Inferior parietal cortex (tissue), 1 donor: ENCODE measurements around the gene SYNDIG1.

ENCODE experiments used
- DNase-seq: peaks from one replicate; pipeline ENCODE4 v3.0.0-alpha.2; 2016; ENCODE audit errors: extremely low spot score

Gene SYNDIG1

GRCh38 chr20:24472426-24472825, 3.0 kb downstream of the SYNDIG1 start:
- DNase-seq = no peak

DNA sequence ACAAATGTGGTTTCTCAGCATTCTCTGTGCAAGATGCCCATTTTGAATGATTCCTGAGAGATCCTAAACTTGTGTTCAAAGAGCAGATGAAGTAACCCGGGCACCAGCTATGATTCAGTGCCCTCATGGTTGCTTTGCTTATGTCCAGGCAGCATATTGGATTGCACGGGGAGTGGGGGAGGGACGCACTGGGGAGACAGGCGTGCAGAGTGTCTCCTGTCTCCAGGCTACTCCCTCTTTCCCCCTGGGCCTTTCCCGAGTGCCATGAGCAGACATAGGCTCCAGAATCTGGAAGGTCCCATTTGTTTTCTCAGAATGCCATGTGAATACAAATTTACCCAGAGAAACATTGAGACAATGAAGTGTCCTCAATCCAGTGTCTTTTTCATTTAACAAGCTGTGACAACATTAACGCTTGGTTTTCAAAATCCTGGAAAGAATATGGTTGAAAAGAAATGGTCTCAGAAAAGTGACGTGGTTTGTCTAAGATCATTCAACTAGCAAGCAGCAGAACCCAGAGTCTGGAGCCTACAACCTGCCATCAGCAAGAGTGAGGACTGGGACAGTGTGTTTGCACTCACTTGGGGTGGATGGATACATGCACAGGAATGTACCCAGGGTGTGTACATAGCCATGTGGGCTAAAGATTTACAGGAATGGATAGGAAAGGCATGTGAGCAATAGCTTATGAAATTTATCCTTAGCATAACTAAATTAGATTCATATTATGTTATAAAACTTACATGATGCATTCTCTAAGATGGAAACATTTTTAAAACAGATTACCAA, 4.2 kb downstream of the SYNDIG1 start:
- DNase-seq = no peak

- no peak for DNase-seq
These were observed 8.6 kb downstream of the SYNDIG1 start for GRCh38 chr20:24477831-24478547.

DNA sequence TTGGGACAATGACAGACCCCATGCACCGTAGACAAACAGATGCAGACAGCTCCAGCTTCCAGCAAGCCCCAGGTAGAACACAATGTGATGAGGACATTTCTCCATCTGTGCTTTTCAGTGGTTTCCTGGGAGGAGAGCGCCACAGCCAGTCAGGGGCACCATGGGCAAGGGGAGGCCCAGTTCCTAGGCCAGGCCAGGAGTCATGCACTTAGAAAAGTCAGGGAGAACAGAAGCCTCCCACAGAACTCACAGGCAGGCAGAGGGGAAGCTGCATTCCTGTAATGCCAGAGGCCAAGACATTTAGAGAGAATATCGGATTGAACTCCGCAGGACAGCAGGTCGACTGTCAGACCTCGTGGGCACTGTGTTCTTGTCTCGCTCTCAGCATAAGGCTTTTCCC, 9.2 kb downstream of the SYNDIG1 start:
- DNase-seq = no peak

DNA sequence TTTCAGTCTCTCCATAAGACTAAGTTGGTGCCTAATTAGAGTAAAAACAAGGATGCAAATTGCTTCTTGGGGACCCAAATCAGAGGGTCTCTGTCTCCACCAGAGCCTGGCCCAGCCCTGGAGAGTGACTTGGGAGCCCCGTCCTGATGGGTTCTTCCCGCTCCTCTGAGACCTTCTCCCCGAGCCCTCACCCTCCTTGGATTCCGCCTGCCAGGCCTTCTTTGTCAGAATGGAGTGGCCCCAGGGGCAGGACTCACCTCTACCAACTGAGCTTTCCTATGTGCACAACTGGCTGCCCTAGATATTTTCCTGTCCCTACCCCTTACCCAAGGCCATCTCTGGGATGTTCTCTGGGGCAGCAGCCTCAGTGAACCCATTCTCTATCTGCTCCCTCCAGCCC, 9.7 kb downstream of the SYNDIG1 start:
- DNase-seq = no peak

DNA sequence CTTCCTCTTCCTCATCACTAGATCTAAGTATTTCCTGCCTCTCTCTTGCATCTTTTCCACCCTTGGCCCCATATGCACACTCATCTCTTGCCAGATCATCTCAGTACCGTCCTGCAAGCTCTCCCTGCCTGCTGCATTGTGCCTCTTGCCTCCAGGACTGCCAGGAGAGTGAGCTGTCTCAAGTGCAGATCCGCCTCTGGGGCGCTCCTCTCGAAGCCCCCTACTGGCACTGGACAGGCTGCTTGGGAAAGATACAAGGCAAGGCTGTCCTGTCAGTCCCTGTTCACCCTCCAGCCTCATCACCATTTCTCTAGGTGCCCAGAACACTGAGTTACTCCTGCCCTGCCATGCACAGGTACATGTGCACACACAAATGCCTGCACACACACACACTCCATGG, 10.2 kb downstream of the SYNDIG1 start:
- DNase-seq = no peak

GRCh38 chr20:24480509-24480908, 11.1 kb downstream of the SYNDIG1 start:
- DNase-seq = no peak

GRCh38 chr20:24481173-24481572, 11.7 kb downstream of the SYNDIG1 start:
- DNase-seq = no peak

- no peak for DNase-seq
These were observed 14.1 kb downstream of the SYNDIG1 start for GRCh38 chr20:24483435-24484080.

DNA sequence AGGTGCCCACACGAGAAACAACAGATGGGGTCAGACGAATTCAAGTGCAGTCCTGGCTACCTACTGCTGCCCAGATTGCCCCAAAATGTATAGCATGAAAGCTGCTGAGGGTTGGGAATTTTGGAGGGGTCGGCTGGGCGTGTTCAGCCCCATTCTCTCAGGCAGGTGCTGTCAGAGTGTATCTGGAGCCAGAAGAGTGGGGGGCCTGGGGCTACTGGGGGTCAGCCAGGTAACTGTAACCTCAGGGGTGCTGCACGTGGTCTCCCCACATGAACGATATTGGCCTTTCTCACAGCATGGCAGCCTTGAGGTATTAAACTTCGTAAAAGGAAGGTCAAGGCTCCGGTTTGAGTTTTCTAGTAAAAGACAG, 14.6 kb downstream of the SYNDIG1 start:
- DNase-seq = no peak

- no peak for DNase-seq
These were observed 16.6 kb downstream of the SYNDIG1 start for GRCh38 chr20:24485981-24486380.

- no peak for DNase-seq
These were observed 17.8 kb downstream of the SYNDIG1 start for GRCh38 chr20:24487240-24487639.

DNA sequence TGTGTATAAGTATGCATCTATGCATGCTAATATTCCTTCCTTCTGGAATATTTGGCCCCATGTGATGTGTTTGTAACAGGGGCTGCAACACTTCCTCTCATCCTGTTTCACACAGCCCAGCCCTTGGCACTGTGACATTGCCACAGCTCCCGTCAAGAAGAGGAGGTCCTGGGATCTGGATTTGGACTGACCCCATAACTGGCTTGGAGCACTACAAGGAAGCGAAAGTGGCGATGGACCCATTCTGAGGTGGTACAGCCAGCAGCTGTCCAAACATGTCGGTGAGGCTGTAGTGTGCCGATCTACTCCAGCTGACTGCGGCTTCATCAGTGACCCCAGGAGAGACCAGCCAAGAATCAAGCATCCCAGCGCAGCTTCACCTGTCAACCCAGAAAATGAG, 18.2 kb downstream of the SYNDIG1 start:
- no peak for DNase-seq

DNA sequence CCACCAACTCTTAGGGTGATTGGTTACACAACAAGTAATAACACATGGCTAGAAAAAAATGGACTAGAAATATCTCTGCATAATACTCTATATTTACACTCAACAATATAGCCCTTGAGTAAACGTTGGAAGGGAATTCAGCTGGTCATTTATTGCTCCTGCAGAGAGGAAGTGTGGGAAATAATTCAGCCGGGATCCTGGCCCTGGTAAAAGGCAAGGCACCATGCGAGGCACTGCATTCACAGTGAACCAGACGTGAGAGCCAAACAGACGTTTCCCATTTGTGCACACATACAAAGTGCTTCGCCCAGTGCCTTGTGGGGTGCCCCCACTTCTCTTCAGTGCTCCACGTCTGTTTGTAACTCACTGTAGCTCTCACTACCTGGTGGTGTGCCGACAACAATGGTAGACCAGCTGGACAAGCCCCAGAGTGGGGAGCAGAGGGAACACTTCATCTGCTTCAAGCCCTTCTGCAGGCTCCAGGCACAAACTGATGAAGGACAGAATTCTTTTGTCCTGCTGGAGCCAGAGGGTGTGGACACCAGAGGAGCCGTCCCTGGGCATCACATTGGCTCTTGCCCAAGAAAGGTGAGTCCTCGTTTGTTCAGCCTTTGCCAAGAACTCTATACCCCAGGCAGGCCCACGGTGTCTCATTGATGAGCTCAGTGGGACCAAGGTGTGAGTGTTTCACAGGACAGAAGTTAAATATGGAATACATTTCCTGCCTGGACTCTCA, 18.8 kb downstream of the SYNDIG1 start:
- DNase-seq = no peak

- DNase-seq = no peak
These were observed 19.4 kb downstream of the SYNDIG1 start for GRCh38 chr20:24488800-24489175.

GRCh38 chr20:24489193-24489592, 19.8 kb downstream of the SYNDIG1 start:
- no peak for DNase-seq

- DNase-seq = no peak
These were observed 20.3 kb downstream of the SYNDIG1 start for GRCh38 chr20:24489631-24490260.

GRCh38 chr20:24490598-24490997, 21.2 kb downstream of the SYNDIG1 start:
- DNase-seq = no peak

GRCh38 chr20:24491041-24491756, 21.8 kb downstream of the SYNDIG1 start:
- DNase-seq = no peak

- no peak for DNase-seq
These were observed 22.7 kb downstream of the SYNDIG1 start for GRCh38 chr20:24492031-24492607.

- DNase-seq = no peak
These were observed 23.3 kb downstream of the SYNDIG1 start for GRCh38 chr20:24492698-24493097.
